ENCODE measurements around the gene THSD4. TPM values are rescaled to one million over a fixed set of nuclear protein-coding genes. Genes with fewer than 3 reads are reported as not detected.

Gene THSD4
- total RNA-seq, 1 donor: 50.9 TPM

GRCh38 chr15:71729319-71729718 lies 614.0 kb downstream of the THSD4 start:
- no peak for DNase-seq (ENCODE audit: low read depth)
- TF ChIP-seq CTCF (IDR thresholded peaks at IDR 0.05; ENCODE audit: insufficient read depth, low read length): no peak
- H3K4me3 ChIP-seq (ENCODE audit: low read depth, low read length): no peak overlapping the region

- peak; percentile 86 for DNase-seq (ENCODE audit: low read depth)
- TF ChIP-seq CTCF (IDR thresholded peaks at IDR 0.05; ENCODE audit: insufficient read depth, low read length): peak; percentile 80
- H3K4me3 ChIP-seq (ENCODE audit: low read depth, low read length): no peak overlapping the region
Observed at GRCh38 chr15:71730277-71731144, 615.2 kb downstream of the THSD4 start.

DNA sequence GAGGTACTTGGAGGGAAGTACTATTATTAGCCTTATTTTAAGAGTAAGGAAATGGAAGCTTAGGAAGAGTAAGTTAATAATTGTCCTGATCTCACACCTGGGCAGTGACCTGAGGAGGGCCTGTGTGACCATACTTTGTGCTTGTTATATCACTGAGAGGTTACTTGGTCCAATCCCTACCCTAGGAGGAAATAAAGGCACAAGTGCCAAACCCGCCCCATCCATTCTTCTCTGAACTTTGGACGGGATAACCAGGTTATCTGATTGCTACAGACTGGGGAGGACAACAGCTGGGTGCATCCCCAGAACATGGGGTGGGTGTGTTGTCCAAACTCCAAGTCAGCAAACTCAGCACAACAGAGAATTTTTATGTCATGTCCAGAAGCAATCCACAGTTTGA lies 617.4 kb downstream of the THSD4 start:
- TF ChIP-seq CTCF (IDR thresholded peaks at IDR 0.05; ENCODE audit: insufficient read depth, low read length): no peak
- no peak overlapping the region for H3K4me3 ChIP-seq (ENCODE audit: low read depth, low read length)
- no peak for DNase-seq (ENCODE audit: low read depth)

- DNase-seq (ENCODE audit: low read depth): no peak
- no peak overlapping the region for H3K4me3 ChIP-seq (ENCODE audit: low read depth, low read length)
- no peak for TF ChIP-seq CTCF (IDR thresholded peaks at IDR 0.05; ENCODE audit: insufficient read depth, low read length)
Observed at GRCh38 chr15:71733122-71733521, 617.9 kb downstream of the THSD4 start.

DNA sequence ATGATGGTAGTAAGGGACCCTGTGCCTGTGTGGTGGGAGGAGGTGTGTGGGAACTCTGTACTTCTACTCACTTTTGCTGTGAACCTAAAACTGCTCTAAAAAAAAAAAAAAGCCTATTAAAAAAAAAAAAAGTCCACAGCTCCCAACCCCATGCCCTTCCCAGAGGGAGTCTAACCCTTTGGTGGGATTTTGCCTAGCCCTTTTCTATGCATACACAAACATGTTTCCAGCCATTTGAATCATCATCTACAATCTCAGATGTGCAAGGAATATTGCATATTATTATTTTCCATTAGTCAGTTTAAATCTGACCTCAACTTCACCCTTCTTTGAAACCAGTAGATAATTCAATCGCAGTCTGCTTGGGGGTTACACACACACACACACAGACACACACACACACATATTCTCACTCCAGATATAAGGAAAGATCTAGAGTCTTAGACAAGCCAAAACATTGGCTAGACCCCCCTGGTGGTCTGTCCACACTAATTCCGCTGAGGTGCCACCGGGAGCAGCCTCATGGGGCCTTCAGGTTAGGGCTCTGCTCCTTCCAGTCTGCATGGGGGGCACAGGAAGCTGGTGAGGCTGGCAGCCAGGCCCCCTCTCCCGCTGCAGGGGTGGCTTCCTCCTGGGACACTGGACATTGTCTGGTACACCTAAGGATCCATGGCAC lies 619.6 kb downstream of the THSD4 start:
- no peak overlapping the region for H3K4me3 ChIP-seq (ENCODE audit: low read depth, low read length)
- TF ChIP-seq CTCF (IDR thresholded peaks at IDR 0.05; ENCODE audit: insufficient read depth, low read length): no peak
- DNase-seq (ENCODE audit: low read depth): no peak

GRCh38 chr15:71735385-71735757 lies 620.1 kb downstream of the THSD4 start:
- no peak for DNase-seq (ENCODE audit: low read depth)
- TF ChIP-seq CTCF (IDR thresholded peaks at IDR 0.05; ENCODE audit: insufficient read depth, low read length): no peak
- no peak overlapping the region for H3K4me3 ChIP-seq (ENCODE audit: low read depth, low read length)

Measured in fibroblast of the aortic adventitia (primary cell).